Tibial nerve (tissue), 4 donors: ENCODE measurements around the gene PRR20C. TPM values are rescaled to one million over a fixed set of nuclear protein-coding genes. Genes with fewer than 3 reads are reported as not detected.
"Not testable (repeated sequence)": the region's sequence is repeated elsewhere in the genome, so short reads cannot be mapped to it uniquely, and the experiment has no call there.

ENCODE experiments used
- DNase-seq, 2 donors: peaks; one replicate each; pipeline ENCODE4 v3.0.0-alpha.2; 2019; ENCODE audit warnings: low spot score in 2 of 2
- H3K27ac ChIP-seq, 4 donors: fragments of 200-600 bp; sonication (generic) in 3 of 4; one replicate each; pipeline ENCODE4 v1.5.1; 2017 to 2019; ENCODE audit warnings: mild to moderate bottlenecking in 1 of 4
- H3K27me3 ChIP-seq, 2 donors: fragments of 200-600 bp; sonication (generic) in 1 of 2; one replicate each; pipeline versions ENCODE4 v1.5.1 to v1.6.0; 2017 to 2019
- H3K36me3 ChIP-seq, 3 donors: fragments of 200-600 bp; sonication (generic); one replicate each; pipeline ENCODE4 v1.5.1; 2018 to 2019
- H3K4me1 ChIP-seq, 4 donors: fragments of 200-600 bp; sonication (generic) in 3 of 4; one replicate each; pipeline ENCODE4 v1.5.1; 2017 to 2019
- H3K4me3 ChIP-seq, 4 donors: fragments of 200-600 bp; sonication (generic) in 3 of 4; one replicate each; pipeline ENCODE4 v1.5.1; 2017 to 2019; ENCODE audit warnings: mild to moderate bottlenecking in 1 of 4, moderate library complexity in 1 of 4
- H3K9me3 ChIP-seq, 4 donors: fragments of 200-600 bp; sonication (generic) in 3 of 4; one replicate each; pipeline ENCODE4 v1.5.1; 2017 to 2019
- CTCF ChIP-seq, 5 experiments: fragments of 200-600 bp in 3 of 5; fragments of 450-650 bp in 2 of 5; sonication (generic) in 3 of 5; IDR thresholded peaks; one replicate each; pipeline ENCODE4 v1.5.1; 2016 to 2019; ENCODE audit warnings: antibody characterized with exemption in 5 of 5, mild to moderate bottlenecking in 3 of 5, moderate library complexity in 2 of 5
- EP300 ChIP-seq, 2 donors: sonication (generic); formaldehyde crosslinking; IDR thresholded peaks; one replicate each; pipeline ENCODE4 v1.6.1; 2017; ENCODE audit warnings: antibody characterized with exemption in 2 of 2, mild to moderate bottlenecking in 1 of 2
- POLR2A ChIP-seq, 2 donors: fragments of 450-650 bp; IDR thresholded peaks; one replicate each; pipeline ENCODE4 v1.6.1; 2017; ENCODE audit warnings: antibody characterized with exemption in 2 of 2, mild to moderate bottlenecking in 2 of 2, moderate library complexity in 2 of 2
- WGBS, 2 donors: methylation state at CpG; one replicate each; pipeline ENCODE4 v1.1.5; 2018; 5-methylcytosine and 5-hydroxymethylcytosine counted together
- small RNA-seq: library from RNA; depleted of rRNA; stranded (forward); fragments of <200 nt; gene quantifications from one replicate; pipeline ENCODE3, GENCODE V24; 2016
- total RNA-seq, 4 donors: library from RNA; depleted of rRNA; stranded (reverse); fragments of >200 nt; gene quantifications; one replicate each; pipeline ENCODE4 v1.1.0, GENCODE V29; 2016

The PRR20C gene
- total RNA-seq, 4 donors from 2014 or later, result not detected

- H3K4me1 ChIP-seq, result no peaks in the 10 kb centered on the region
- H3K36me3 ChIP-seq, result no peaks in the 10 kb centered on the region
- no peaks in the 10 kb centered on the region for H3K27me3 ChIP-seq
- H3K27ac ChIP-seq, result no peak overlapping the region
- no peak for DNase-seq
- no peak overlapping the region for H3K4me3 ChIP-seq
- 94% methylated on average over 5 of the region's 5 CpGs for WGBS, 2 donors
- no peaks in the 10 kb centered on the region for H3K9me3 ChIP-seq
- TF ChIP-seq EP300 (IDR thresholded peaks at IDR 0.05) (no peak), CTCF (IDR thresholded peaks at IDR 0.05) (no peak), POLR2A (IDR thresholded peaks at IDR 0.05) (no peak)
Observed at GRCh38 chr13:57138988-57139387, 14.9 kb upstream of the PRR20C start.

- DNase-seq, H3K27me3 ChIP-seq, H3K4me1 ChIP-seq, H3K4me3 ChIP-seq, H3K9me3 ChIP-seq, H3K36me3 ChIP-seq, H3K27ac ChIP-seq: not testable (repeated sequence)
- WGBS, 2 donors, result 94% methylated on average over 3 of the region's 18 CpGs; no CpG with 5 or more reads in 1 of the 2 donors
Observed at GRCh38 chr13:57139781-57140180, 14.1 kb upstream of the PRR20C start.

- not testable (repeated sequence) for H3K27ac ChIP-seq, H3K36me3 ChIP-seq, H3K27me3 ChIP-seq, DNase-seq, H3K9me3 ChIP-seq, H3K4me3 ChIP-seq, H3K4me1 ChIP-seq
- 92 to 98% methylated on average over 10 to 11 of the region's 34 CpGs for whole genome bisulfite sequencing, 2 donors
Observed at GRCh38 chr13:57140235-57140968, 13.5 kb upstream of the PRR20C start, which contains the start of gene PRR20A. PRR20A (plus strand) TSS chr13:57140918; CDS start chr13:57141305, 387 bp downstream.

- no CpG with 5 or more reads among the region's 22 CpGs for WGBS, 2 donors
- not testable (repeated sequence) for H3K4me1 ChIP-seq, H3K9me3 ChIP-seq, H3K4me3 ChIP-seq, H3K27ac ChIP-seq, H3K27me3 ChIP-seq, DNase-seq, H3K36me3 ChIP-seq
Observed at GRCh38 chr13:57147188-57147587, 6.7 kb upstream of the PRR20C start, which contains the start of gene PRR20B. PRR20B (plus strand) TSS chr13:57147488; CDS start chr13:57147875, 387 bp downstream.

- not testable (repeated sequence) for H3K27me3 ChIP-seq, H3K4me1 ChIP-seq, H3K9me3 ChIP-seq, H3K36me3 ChIP-seq, H3K27ac ChIP-seq, DNase-seq, H3K4me3 ChIP-seq
- 93 to 95% methylated on average over 10 of the region's 14 CpGs for WGBS, 2 donors
Observed at GRCh38 chr13:57148106-57148505, 5.8 kb upstream of the PRR20C start.

- H3K27me3 ChIP-seq, H3K36me3 ChIP-seq, H3K9me3 ChIP-seq, DNase-seq, H3K4me1 ChIP-seq, H3K27ac ChIP-seq, H3K4me3 ChIP-seq: not testable (repeated sequence)
- no CpG with 5 or more reads among the region's 22 CpGs for WGBS, 2 donors
Observed at GRCh38 chr13:57160332-57160731, 6.5 kb downstream of the PRR20C start, which contains the start of gene PRR20D. PRR20D (plus strand) TSS chr13:57160632; CDS start chr13:57161019, 387 bp downstream.

GRCh38 chr13:57166897-57167296, 13.0 kb downstream of the PRR20C start, which contains the start of gene PRR20E:
PRR20E (plus strand) TSS chr13:57167197; CDS start chr13:57167584, 387 bp downstream.
- H3K4me1 ChIP-seq, H3K27me3 ChIP-seq, H3K9me3 ChIP-seq, H3K27ac ChIP-seq, H3K4me3 ChIP-seq, DNase-seq, H3K36me3 ChIP-seq: not testable (repeated sequence)
- WGBS, 2 donors, result no CpG with 5 or more reads among the region's 22 CpGs

- H3K4me3 ChIP-seq, result no peak overlapping the region
- no peak overlapping the region for H3K27ac ChIP-seq
- no peaks in the 10 kb centered on the region for H3K4me1 ChIP-seq
- no peak for TF ChIP-seq EP300 (IDR thresholded peaks at IDR 0.05)
- no peak for TF ChIP-seq CTCF (IDR thresholded peaks at IDR 0.05)
- TF ChIP-seq POLR2A (IDR thresholded peaks at IDR 0.05), result no peak
- no peak for DNase-seq
- no peaks in the 10 kb centered on the region for H3K36me3 ChIP-seq
- H3K9me3 ChIP-seq, result no peaks in the 10 kb centered on the region
- WGBS, 2 donors, result 52 to 72% methylated on average over 1 of the region's 1 CpG
- no peaks in the 10 kb centered on the region for H3K27me3 ChIP-seq
Observed at GRCh38 chr13:57191667-57192066, 37.8 kb downstream of the PRR20C start.

Small RNA genes within 50 kb of the gene (small RNA-seq; reads per million reads assigned to genes)
- gene PRR20FP, result not detected

Other genes with a start within 250 kb of the PRR20C start
- not detected for gene PRR20A, start 13.1 kb upstream of the PRR20C start, total RNA-seq
- gene PRR20B, start 6.6 kb upstream of the PRR20C start, total RNA-seq, result not detected
- gene PRR20D, start 6.6 kb downstream of the PRR20C start, total RNA-seq, result not detected
- not detected for gene PRR20E, start 13.1 kb downstream of the PRR20C start, total RNA-seq